ENCODE results near the gene OR10A3.

GRCh38 chr11:7936615-7937014 is 4.9 kb downstream of the OR10A3 start:
- TF ChIP-seq, protein P1, sequence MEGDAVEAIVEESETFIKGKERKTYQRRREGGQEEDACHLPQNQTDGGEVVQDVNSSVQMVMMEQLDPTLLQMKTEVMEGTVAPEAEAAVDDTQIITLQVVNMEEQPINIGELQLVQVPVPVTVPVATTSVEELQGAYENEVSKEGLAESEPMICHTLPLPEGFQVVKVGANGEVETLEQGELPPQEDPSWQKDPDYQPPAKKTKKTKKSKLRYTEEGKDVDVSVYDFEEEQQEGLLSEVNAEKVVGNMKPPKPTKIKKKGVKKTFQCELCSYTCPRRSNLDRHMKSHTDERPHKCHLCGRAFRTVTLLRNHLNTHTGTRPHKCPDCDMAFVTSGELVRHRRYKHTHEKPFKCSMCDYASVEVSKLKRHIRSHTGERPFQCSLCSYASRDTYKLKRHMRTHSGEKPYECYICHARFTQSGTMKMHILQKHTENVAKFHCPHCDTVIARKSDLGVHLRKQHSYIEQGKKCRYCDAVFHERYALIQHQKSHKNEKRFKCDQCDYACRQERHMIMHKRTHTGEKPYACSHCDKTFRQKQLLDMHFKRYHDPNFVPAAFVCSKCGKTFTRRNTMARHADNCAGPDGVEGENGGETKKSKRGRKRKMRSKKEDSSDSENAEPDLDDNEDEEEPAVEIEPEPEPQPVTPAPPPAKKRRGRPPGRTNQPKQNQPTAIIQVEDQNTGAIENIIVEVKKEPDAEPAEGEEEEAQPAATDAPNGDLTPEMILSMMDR (IDR thresholded peaks at IDR 0.05): no peak
- no peak for TF ChIP-seq POLR2A (IDR thresholded peaks at IDR 0.05)

All from right lobe of liver (tissue), 4 donors.